H1 (cell line): ENCODE measurements around the gene ARHGEF28. TPM values are rescaled to one million over a fixed set of nuclear protein-coding genes. Genes with fewer than 3 reads are reported as not detected.

Experiments
- CTCF ChIA-PET: fragments of 300-600 bp; sonication (Branson Sonifier 250); formaldehyde crosslinking; loops from one replicate; lab custom pipeline; 2021; ENCODE audit not compliant: partially characterized antibody; lab: Charles Lee
- POLR2A ChIA-PET: fragments of 300-600 bp; sonication (Branson Sonifier 250); formaldehyde crosslinking; loops from one replicate; lab custom pipeline; 2021; ENCODE audit warnings: inconsistent platforms; ENCODE audit not compliant: partially characterized antibody; lab: Charles Lee
- DNase-seq, 2 experiments: peaks; one replicate each; pipeline versions ENCODE4 v3.0.0 to v3.0.0-alpha.2; 2010 to 2022; ENCODE audit warnings: low spot score in 2 of 2, low read depth in 1 of 2, mixed read lengths in 1 of 2
- FAIRE-seq: peaks from 2 replicates; lab custom pipeline; 2011; peaks lifted over from hg19 to GRCh38; lab: Jason Lieb, UNC
- H2AFZ ChIP-seq: 2 replicates; pipeline ENCODE4 v1.8.1; 2012; ENCODE audit warnings: low read length, inconsistent platforms
- H2AK5ac ChIP-seq: 2 replicates; pipeline ENCODE4 v1.6.1; 2013; ENCODE audit warnings: low read depth, low read length
- H2BK120ac ChIP-seq: replicated peaks from 2 replicates; pipeline ENCODE3; 2013; ENCODE audit warnings: low read depth, low read length, inconsistent platforms
- H2BK12ac ChIP-seq: 2 replicates; pipeline ENCODE4 v1.6.1; 2013; ENCODE audit warnings: low read depth, low read length
- H2BK15ac ChIP-seq: 2 replicates; pipeline ENCODE4 v1.6.1; 2013; ENCODE audit warnings: low read length
- H2BK20ac ChIP-seq: 2 replicates; pipeline ENCODE4 v1.6.1; 2013; ENCODE audit warnings: low read length
- H2BK5ac ChIP-seq: 2 replicates; pipeline ENCODE4 v1.6.1; 2013; ENCODE audit warnings: low read depth, low read length
- H3K14ac ChIP-seq: 2 replicates; pipeline ENCODE4 v1.6.1; 2013; ENCODE audit warnings: inconsistent platforms; ENCODE audit not compliant: insufficient read length
- H3K18ac ChIP-seq: 2 replicates; pipeline ENCODE4 v1.6.1; 2013; ENCODE audit warnings: low read length; ENCODE audit errors: extremely low read depth
- H3K23ac ChIP-seq: 2 replicates; pipeline ENCODE4 v1.6.1; 2013; ENCODE audit warnings: inconsistent platforms; ENCODE audit not compliant: insufficient read length
- H3K23me2 ChIP-seq: 2 replicates; pipeline ENCODE4 v1.6.1; 2013; ENCODE audit warnings: low read depth, low read length
- H3K27ac ChIP-seq: 2 replicates; pipeline ENCODE4 v1.6.1; 2011; ENCODE audit warnings: low read depth, low read length, inconsistent platforms
- H3K27me3 ChIP-seq, 4 experiments: replicated peaks in 1 of 4; 1 replicate in 1 of 4; 2 replicates in 3 of 4; pipeline versions ENCODE4 v1.6.1 to v1.8.1; 2011 to 2013; ENCODE audit warnings: low read length in 3 of 4, mild to moderate bottlenecking in 3 of 4, inconsistent platforms in 2 of 4, mixed read lengths in 2 of 4, moderate library complexity in 1 of 4; ENCODE audit not compliant: control insufficient read depth in 3 of 4, insufficient read depth in 3 of 4; ENCODE audit errors: extremely low read depth in 1 of 4
- H3K36me3 ChIP-seq, 4 experiments: 2 replicates each; pipeline versions ENCODE4 v1.6.1 to v1.8.1; 2011 to 2013; ENCODE audit warnings: mild to moderate bottlenecking in 4 of 4, low read length in 3 of 4, moderate library complexity in 2 of 4, control low read depth in 1 of 4, inconsistent platforms in 1 of 4; ENCODE audit not compliant: insufficient read depth in 4 of 4, control insufficient read depth in 2 of 4
- H3K4ac ChIP-seq: replicated peaks from 2 replicates; pipeline ENCODE3; 2013; ENCODE audit warnings: low read length, low read depth, mixed read lengths, inconsistent platforms; ENCODE audit not compliant: insufficient read length
- H3K4me1 ChIP-seq, 4 experiments: replicated peaks in 1 of 4; 1 replicate in 1 of 4; 2 replicates in 3 of 4; pipeline versions ENCODE4 v1.6.1 to v1.8.1; 2011 to 2013; ENCODE audit warnings: low read length in 3 of 4, inconsistent platforms in 2 of 4, mixed read lengths in 1 of 4; ENCODE audit not compliant: insufficient read depth in 4 of 4, control insufficient read depth in 3 of 4
- H3K4me2 ChIP-seq, 2 experiments: 2 replicates each; pipeline versions ENCODE4 v1.6.1 to v1.8.1; 2011 to 2013; ENCODE audit warnings: low read depth in 2 of 2, low read length in 2 of 2, control low read depth in 1 of 2, inconsistent platforms in 1 of 2, mild to moderate bottlenecking in 1 of 2; ENCODE audit not compliant: insufficient read depth in 1 of 2
- H3K4me3 ChIP-seq, 4 experiments: fragments of 200-600, 300-600 bp in 1 of 4; sonication (generic), shearing (Covaris generic), sonication (Bioruptor Twin) in 1 of 4; 2 replicates each; pipeline versions ENCODE4 v1.5.1 to v1.8.1; 2011 to 2016; ENCODE audit warnings: low read length in 4 of 4, low read depth in 3 of 4, control low read depth in 2 of 4, inconsistent platforms in 2 of 4, mild to moderate bottlenecking in 2 of 4, mixed read lengths in 1 of 4, moderate library complexity in 1 of 4; ENCODE audit not compliant: insufficient read depth in 2 of 4; ENCODE audit errors: extremely low read depth in 1 of 4
- H3K56ac ChIP-seq: replicated peaks from 2 replicates; pipeline ENCODE3; 2013; ENCODE audit warnings: low read depth, mild to moderate bottlenecking, mixed read lengths, low read length, inconsistent platforms; ENCODE audit not compliant: insufficient read length
- H3K79me1 ChIP-seq: 2 replicates; pipeline ENCODE4 v1.6.1; 2013; ENCODE audit warnings: low read depth, low read length, control low read depth
- H3K79me2 ChIP-seq, 2 experiments: 2 replicates each; pipeline versions ENCODE4 v1.6.1 to v1.8.1; 2012 to 2013; ENCODE audit warnings: low read length in 2 of 2, mild to moderate bottlenecking in 2 of 2, inconsistent platforms in 1 of 2; ENCODE audit not compliant: insufficient read depth in 2 of 2, control insufficient read depth in 1 of 2
- H3K9ac ChIP-seq, 4 experiments: replicated peaks in 1 of 4; 1 replicate in 1 of 4; 2 replicates in 3 of 4; pipeline versions ENCODE4 v1.6.1 to v1.8.1; 2011 to 2013; ENCODE audit warnings: low read depth in 3 of 4, low read length in 3 of 4, control low read depth in 2 of 4, mild to moderate bottlenecking in 2 of 4, moderate library complexity in 2 of 4, inconsistent platforms in 1 of 4; ENCODE audit errors: extremely low read depth in 1 of 4
- H3K9me3 ChIP-seq, 2 experiments: 2 replicates each; pipeline versions ENCODE4 v1.6.1 to v1.8.1; 2012 to 2013; ENCODE audit warnings: mild to moderate bottlenecking in 2 of 2, moderate library complexity in 2 of 2, control low read depth in 1 of 2, inconsistent platforms in 1 of 2, low read depth in 1 of 2, low read length in 1 of 2, mixed read lengths in 1 of 2; ENCODE audit not compliant: insufficient read depth in 2 of 2
- H4K20me1 ChIP-seq, 2 experiments: replicated peaks in 1 of 2; 2 replicates each; pipeline versions ENCODE3 to v1.8.1; 2011 to 2013; ENCODE audit warnings: inconsistent platforms in 2 of 2, low read length in 2 of 2, mild to moderate bottlenecking in 1 of 2; ENCODE audit not compliant: insufficient read depth in 2 of 2, control insufficient read depth in 1 of 2
- H4K5ac ChIP-seq: 2 replicates; pipeline ENCODE4 v1.6.1; 2013; ENCODE audit warnings: low read length, low read depth, mixed read lengths, inconsistent platforms; ENCODE audit not compliant: insufficient read length
- H4K8ac ChIP-seq: 2 replicates; pipeline ENCODE4 v1.8.0; 2013; ENCODE audit warnings: mild to moderate bottlenecking, moderate library complexity, low read length, inconsistent platforms; ENCODE audit not compliant: insufficient read depth; ENCODE audit errors: extremely low read depth
- H4K91ac ChIP-seq: replicated peaks from 2 replicates; pipeline ENCODE3; 2013; ENCODE audit warnings: low read length, mixed read lengths, inconsistent platforms; ENCODE audit not compliant: insufficient read length
- CHD1 ChIP-seq: IDR thresholded peaks from 2 replicates; pipeline ENCODE4 v1.6.1; 2012; ENCODE audit warnings: low read depth, low read length, improper control_type of control experiment
- NANOG ChIP-seq: IDR thresholded peaks from 2 replicates; pipeline ENCODE4 v1.6.1; 2011; ENCODE audit warnings: low read length, low read depth, mild to moderate bottlenecking, inconsistent platforms; ENCODE audit not compliant: insufficient read depth, poor library complexity, severe bottlenecking
- POLR2AphosphoS5 ChIP-seq: IDR thresholded peaks from 2 replicates; pipeline ENCODE4 v1.6.1; 2011; ENCODE audit warnings: low read depth, low read length
- SIN3A ChIP-seq, 2 experiments: IDR thresholded peaks in 1 of 2; conservative IDR thresholded peaks in 1 of 2; 2 replicates each; pipeline ENCODE4 v1.6.1; 2011 to 2012; ENCODE audit warnings: low read length in 2 of 2, improper control_type of control experiment in 1 of 2, low read depth in 1 of 2, mild to moderate bottlenecking in 1 of 2
- WGBS, 2 experiments: shearing (Covaris generic) in 1 of 2; methylation state at CpG; one replicate each; pipeline versions ENCODE4 v1.1.6 to v1.1.7; 2013 to 2015; ENCODE audit warnings: low lambda C conversion rate in 2 of 2, mixed read lengths in 2 of 2, inconsistent platforms in 1 of 2, low coverage in 1 of 2, missing lambda C conversion rate in 1 of 2; ENCODE audit not compliant: insufficient replicate concordance in 2 of 2, insufficient coverage in 1 of 2, insufficient read length in 1 of 2; ENCODE audit errors: extremely low coverage in 1 of 2, missing lambda C conversion rate in 1 of 2; 5-methylcytosine and 5-hydroxymethylcytosine counted together
- polyA plus RNA-seq, 7 experiments: library from polyadenylated mRNA; depleted of rRNA in 3 of 7; stranded (reverse) in 5 of 7; unstranded in 2 of 7; fragments of >200 nt in 5 of 7; fragments of 200-250 nt in 2 of 7; gene quantifications; 1 replicate in 5 of 7; 2 replicates in 1 of 7; 4 replicates in 1 of 7; pipeline versions ENCODE4 v1.2.1 to v1.2.3, GENCODE V29; 2011 to 2013; ENCODE audit warnings: missing spikeins in 2 of 7, mixed read lengths in 2 of 7
- total RNA-seq: library from RNA; stranded (reverse); fragmentation: NEBNext Ultra II Directional; extraction: Animal tissue kit (Norgen Biotek cat#: 25700); gene quantifications from 2 replicates; pipeline ENCODE4 v1.2.1, GENCODE V29; 2021
- TF ChIP-seq, protein P1 (sequence below), 3 experiments: IDR thresholded peaks; 1 replicate in 2 of 3; 2 replicates in 1 of 3; pipeline versions ENCODE4 v1.5.1 to v1.6.1; 2011; ENCODE audit warnings: low read length in 3 of 3, mild to moderate bottlenecking in 3 of 3, inconsistent platforms in 2 of 3, low read depth in 1 of 3, moderate library complexity in 1 of 3; ENCODE audit not compliant: insufficient read depth in 1 of 3; ENCODE audit errors: control extremely low read depth in 1 of 3

ARHGEF28 gene
- total and polyA plus RNA-seq, 2 of the 8 experiments (the other 6 are each of a cell fraction or from before 2014, with no cell fraction given) = 0.33 to 1.0 TPM

DNA sequence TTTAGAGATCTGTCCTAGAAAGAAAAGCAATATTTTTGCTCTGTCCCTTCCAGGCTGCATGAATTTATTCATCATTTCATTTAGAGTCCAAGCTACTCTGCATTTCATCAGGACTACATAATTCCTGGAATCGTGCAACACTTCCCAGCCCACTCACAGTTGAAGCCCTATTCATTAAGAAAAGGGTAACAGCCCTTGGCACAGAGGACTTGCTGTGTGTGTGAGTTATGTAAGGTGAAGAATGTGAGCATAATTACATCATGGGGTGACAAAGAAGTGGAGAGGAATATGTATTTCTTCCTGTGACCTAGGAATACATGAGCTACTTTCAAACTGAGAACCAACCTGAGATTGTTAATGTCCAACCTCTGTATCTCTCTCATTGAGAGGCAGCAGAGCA, 317.4 kb downstream of the ARHGEF28 start:
- ChIA-PET CTCF (interaction anchor here (0.8 to 1.1 kb wide), 2 partner anchors 41 to 806 kb away, joined by 3 to 5 read pairs; no protein-coding TSS in a partner anchor), POLR2A (no interaction called here)
- Histone ChIP-seq H3K79me1 (no peaks in the 10 kb centered on the region), H4K91ac (no peak overlapping the region), H2BK12ac (no peak overlapping the region), H4K5ac (no peak overlapping the region), H2BK5ac (no peak overlapping the region), H3K4me3 (no peak overlapping the region), H3K18ac (no peak overlapping the region), H2AFZ (no peak overlapping the region), H3K4ac (no peak overlapping the region), H2BK20ac (no peak overlapping the region), H3K79me2 (no peaks in the 10 kb centered on the region), H2BK15ac (no peak overlapping the region), H2BK120ac (no peak overlapping the region), H3K4me2 (no peak overlapping the region), H2AK5ac (no peak overlapping the region), H3K56ac (no peak overlapping the region), H3K9me3 (peaks cover 0 to 3% of the 10 kb centered on the region in 2 experiments; a peak in 1 of 4 replicates), H3K14ac (no peak overlapping the region), H3K23ac (no peak overlapping the region), H3K27ac (no peak overlapping the region), H3K9ac (no peak overlapping the region), H3K27me3 (no peaks in the 10 kb centered on the region), H3K36me3 (no peaks in the 10 kb centered on the region), H4K20me1 (no peaks in the 10 kb centered on the region), H3K23me2 (no peaks in the 10 kb centered on the region), H4K8ac (no peak overlapping the region), H3K4me1 (no peaks in the 10 kb centered on the region)
- DNase-seq = no peak
- no peak for FAIRE-seq
- 81% methylated on average over 1 of the region's 1 CpG; no CpG with 5 or more reads in 1 of the 2 experiments for WGBS, 2 experiments
- TF ChIP-seq SIN3A (conservative IDR thresholded peaks at IDR 0.05 in 1 of 2, IDR thresholded peaks at IDR 0.05 in 1 of 2; ENCODE audit: low read depth in 1 of 2, low read length in 2 of 2) = no peak
- TF ChIP-seq CHD1 = no peak
- TF ChIP-seq POLR2AphosphoS5 = no peak
- TF ChIP-seq NANOG = no peak
- TF ChIP-seq, protein P1, sequence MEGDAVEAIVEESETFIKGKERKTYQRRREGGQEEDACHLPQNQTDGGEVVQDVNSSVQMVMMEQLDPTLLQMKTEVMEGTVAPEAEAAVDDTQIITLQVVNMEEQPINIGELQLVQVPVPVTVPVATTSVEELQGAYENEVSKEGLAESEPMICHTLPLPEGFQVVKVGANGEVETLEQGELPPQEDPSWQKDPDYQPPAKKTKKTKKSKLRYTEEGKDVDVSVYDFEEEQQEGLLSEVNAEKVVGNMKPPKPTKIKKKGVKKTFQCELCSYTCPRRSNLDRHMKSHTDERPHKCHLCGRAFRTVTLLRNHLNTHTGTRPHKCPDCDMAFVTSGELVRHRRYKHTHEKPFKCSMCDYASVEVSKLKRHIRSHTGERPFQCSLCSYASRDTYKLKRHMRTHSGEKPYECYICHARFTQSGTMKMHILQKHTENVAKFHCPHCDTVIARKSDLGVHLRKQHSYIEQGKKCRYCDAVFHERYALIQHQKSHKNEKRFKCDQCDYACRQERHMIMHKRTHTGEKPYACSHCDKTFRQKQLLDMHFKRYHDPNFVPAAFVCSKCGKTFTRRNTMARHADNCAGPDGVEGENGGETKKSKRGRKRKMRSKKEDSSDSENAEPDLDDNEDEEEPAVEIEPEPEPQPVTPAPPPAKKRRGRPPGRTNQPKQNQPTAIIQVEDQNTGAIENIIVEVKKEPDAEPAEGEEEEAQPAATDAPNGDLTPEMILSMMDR (IDR thresholded peaks at IDR 0.05; ENCODE audit: control extremely low read depth in 1 of 3, insufficient read depth in 1 of 3, low read depth in 1 of 3, low read length in 3 of 3) = no peak
